ENCODE measurements around the gene BMP7. TPM values are rescaled to one million over a fixed set of nuclear protein-coding genes. Genes with fewer than 3 reads are reported as not detected.

The BMP7 gene
- total RNA-seq, 1 experiment from 2014 or later = 0.13 TPM

GRCh38 chr20:57249772-57250171 is 16.7 kb downstream of the BMP7 start:
- no peaks in the 10 kb centered on the region for H3F3A ChIP-seq (ENCODE audit: insufficient read depth, low read depth)
- H3K79me2 ChIP-seq (ENCODE audit: low read depth) = no peaks in the 10 kb centered on the region
- H4K20me1 ChIP-seq (ENCODE audit: insufficient read depth) = no peaks in the 10 kb centered on the region
- intact Hi-C loops (cut with micrococcal nuclease; ENCODE audit: unreplicated experiment) = no loop called here
- no peaks in the 10 kb centered on the region for H3K4me1 ChIP-seq (replicated peaks; ENCODE audit: insufficient read depth)
- ChIA-PET POLR2A (ENCODE audit: unreplicated experiment) (no interaction called here), CTCF (no interaction called here)
- 0 out of 2 replicates have a peak, but pooled peaks cover 3% of the 10 kb centered on the region for H3K9me2 ChIP-seq (ENCODE audit: insufficient read depth)
- no peaks in the 10 kb centered on the region for H3K36me3 ChIP-seq (ENCODE audit: low read depth)
- H3K4me2 ChIP-seq = no peak overlapping the region
- H3K4me3 ChIP-seq = no peak overlapping the region
- H3K27ac ChIP-seq = no peak overlapping the region
- H3K27me3 ChIP-seq (ENCODE audit: insufficient read depth, low read depth) = peaks cover 5% of the 10 kb centered on the region; the same call in 1 of the 2 replicates
- DNase-seq = no peak
- no peak overlapping the region for H2AFZ ChIP-seq
- H3K9me3 ChIP-seq (ENCODE audit: insufficient read depth, low read depth) = no peaks in the 10 kb centered on the region
- no peak for TF ChIP-seq EZH2 (IDR thresholded peaks at IDR 0.05; ENCODE audit: low read depth)
- no peak for TF ChIP-seq CTCF (conservative IDR thresholded peaks at IDR 0.05)
- no TSS peak for BruUV-seq (replicated peaks)

GRCh38 chr20:57249073-57249472 is 17.4 kb downstream of the BMP7 start:
- Histone ChIP-seq H4K20me1 (ENCODE audit: insufficient read depth) (no peaks in the 10 kb centered on the region), H3K79me2 (ENCODE audit: low read depth) (no peaks in the 10 kb centered on the region), H3K4me1 (replicated peaks; ENCODE audit: insufficient read depth) (no peaks in the 10 kb centered on the region), H3F3A (ENCODE audit: insufficient read depth, low read depth) (no peaks in the 10 kb centered on the region), H3K36me3 (ENCODE audit: low read depth) (no peaks in the 10 kb centered on the region), H3K4me2 (no peak overlapping the region), H3K27me3 (ENCODE audit: insufficient read depth, low read depth) (peaks cover 5% of the 10 kb centered on the region; the same call in 1 of the 2 replicates), H2AFZ (no peak overlapping the region), H3K9me3 (ENCODE audit: insufficient read depth, low read depth) (no peaks in the 10 kb centered on the region), H3K4me3 (no peak overlapping the region), H3K9me2 (ENCODE audit: insufficient read depth) (0 out of 2 replicates have a peak, but pooled peaks cover 3% of the 10 kb centered on the region), H3K27ac (no peak overlapping the region)
- BruUV-seq (replicated peaks) = no TSS peak
- TF ChIP-seq CTCF (conservative IDR thresholded peaks at IDR 0.05) = no peak
- TF ChIP-seq EZH2 (IDR thresholded peaks at IDR 0.05; ENCODE audit: low read depth) = no peak
- ChIA-PET POLR2A (ENCODE audit: unreplicated experiment) (no interaction called here), CTCF (no interaction called here)
- no peak for DNase-seq
- intact Hi-C loops (cut with micrococcal nuclease; ENCODE audit: unreplicated experiment) = no loop called here

GRCh38 chr20:57248132-57248797 is 18.2 kb downstream of the BMP7 start:
- Histone ChIP-seq H3K9me3 (ENCODE audit: insufficient read depth, low read depth) (no peaks in the 10 kb centered on the region), H4K20me1 (ENCODE audit: insufficient read depth) (no peaks in the 10 kb centered on the region), H3F3A (ENCODE audit: insufficient read depth, low read depth) (no peaks in the 10 kb centered on the region), H3K4me2 (no peak overlapping the region), H3K27me3 (ENCODE audit: insufficient read depth, low read depth) (peaks cover 5% of the 10 kb centered on the region; the same call in 1 of the 2 replicates), H3K79me2 (ENCODE audit: low read depth) (no peaks in the 10 kb centered on the region), H3K27ac (no peak overlapping the region), H3K4me3 (no peak overlapping the region), H3K9me2 (ENCODE audit: insufficient read depth) (0 out of 2 replicates have a peak, but pooled peaks cover 3% of the 10 kb centered on the region), H3K4me1 (replicated peaks; ENCODE audit: insufficient read depth) (no peaks in the 10 kb centered on the region), H3K36me3 (ENCODE audit: low read depth) (no peaks in the 10 kb centered on the region), H2AFZ (no peak overlapping the region)
- no peak for DNase-seq
- ChIA-PET POLR2A (ENCODE audit: unreplicated experiment) (no interaction called here), CTCF (no interaction called here)
- intact Hi-C loops (cut with micrococcal nuclease; ENCODE audit: unreplicated experiment) = no loop called here
- TF ChIP-seq CTCF (conservative IDR thresholded peaks at IDR 0.05) (no peak), EZH2 (IDR thresholded peaks at IDR 0.05; ENCODE audit: low read depth) (no peak)
- no TSS peak for BruUV-seq (replicated peaks)
